Endothelial cell of umbilical vein (primary cell): ENCODE data around the gene ZNF33B. TPM values are rescaled to one million over a fixed set of nuclear protein-coding genes. Genes with fewer than 3 reads are reported as not detected.

Source experiments
- Bru-seq: library from RNA; stranded (reverse); fragments of 400-500 nt; gene quantifications from one replicate; lab custom pipeline; 2021; lab: Mats Ljungman, UMichigan
- BruChase-seq, 2 experiments: library from RNA; stranded (reverse); fragments of 400-500 nt; gene quantifications; one replicate each; lab custom pipeline; 2021; lab: Mats Ljungman, UMichigan
- BruUV-seq: library from RNA; stranded (reverse); fragments of 400-500 nt; replicated peaks from 2 replicates; lab custom pipeline; 2021; lab: Mats Ljungman, UMichigan
- CTCF ChIA-PET: fragments of 300-600, 350-600 bp; sonication (Branson Sonifier 250); formaldehyde crosslinking; loops from one replicate; lab custom pipeline; 2021; ENCODE audit warnings: antibody characterized with exemption, inconsistent platforms; lab: Charles Lee
- POLR2A ChIA-PET: fragments of 300-600, 350-600 bp; sonication (Branson Sonifier 250); formaldehyde crosslinking; loops from one replicate; lab custom pipeline; 2021; ENCODE audit warnings: antibody characterized with exemption, inconsistent platforms; lab: Charles Lee
- DNase-seq: peaks from one replicate; pipeline ENCODE4 v3.0.0-alpha.2; 2011; ENCODE audit warnings: low read depth, low spot score
- FAIRE-seq: peaks from 2 replicates; lab custom pipeline; 2011; peaks lifted over from hg19 to GRCh38; lab: Jason Lieb, UNC
- H2AFZ ChIP-seq: 2 replicates; pipeline ENCODE4 v1.6.0; 2012; ENCODE audit warnings: low read depth, low read length, control low read depth, inconsistent platforms
- H3K27ac ChIP-seq: 2 replicates; pipeline ENCODE4 v1.5.1; 2011; ENCODE audit warnings: low read depth, mild to moderate bottlenecking, control low read depth, low read length, moderate library complexity; ENCODE audit not compliant: insufficient read depth
- H3K27me3 ChIP-seq, 2 experiments: 2 replicates each; pipeline versions ENCODE4 v1.6.0 to v1.6.1; 2011; ENCODE audit warnings: low read length in 2 of 2, mixed read lengths in 1 of 2; ENCODE audit not compliant: control insufficient read depth in 2 of 2, insufficient read depth in 2 of 2
- H3K36me3 ChIP-seq, 2 experiments: 2 replicates in 1 of 2; 3 replicates in 1 of 2; pipeline ENCODE4 v1.5.1; 2011; ENCODE audit warnings: low read length in 2 of 2, mild to moderate bottlenecking in 1 of 2, moderate library complexity in 1 of 2; ENCODE audit not compliant: control insufficient read depth in 2 of 2, insufficient read depth in 2 of 2; ENCODE audit errors: extremely low read depth in 1 of 2
- H3K4me1 ChIP-seq: 3 replicates; pipeline ENCODE4 v1.5.1; 2011; ENCODE audit warnings: mild to moderate bottlenecking, low read length; ENCODE audit not compliant: control insufficient read depth, insufficient read depth; ENCODE audit errors: extremely low read depth
- H3K4me2 ChIP-seq: 2 replicates; pipeline ENCODE4 v1.6.1; 2011; ENCODE audit warnings: low read length, control low read depth, mixed read lengths; ENCODE audit not compliant: insufficient read depth
- H3K4me3 ChIP-seq, 3 experiments: fragments of 200-600 bp in 1 of 3; sonication (generic), shearing (Covaris generic) in 1 of 3; replicated peaks in 1 of 3; 2 replicates each; pipeline ENCODE4 v1.5.1; 2011 to 2016; ENCODE audit warnings: control low read depth in 3 of 3, low read length in 3 of 3, mild to moderate bottlenecking in 2 of 3, inconsistent platforms in 1 of 3, low read depth in 1 of 3, moderate library complexity in 1 of 3; ENCODE audit not compliant: insufficient read depth in 1 of 3
- H3K79me2 ChIP-seq: 2 replicates; pipeline ENCODE4 v1.6.0; 2012; ENCODE audit warnings: low read length, inconsistent platforms; ENCODE audit not compliant: control insufficient read depth, insufficient read depth
- H3K9ac ChIP-seq: replicated peaks from 2 replicates; pipeline ENCODE3; 2011; ENCODE audit warnings: low read length, control low read depth; ENCODE audit not compliant: insufficient read depth; ENCODE audit errors: extremely low read depth
- H3K9me1 ChIP-seq: replicated peaks from 3 replicates; pipeline ENCODE4 v1.6.0; 2011; ENCODE audit warnings: mild to moderate bottlenecking, low read length; ENCODE audit not compliant: control insufficient read depth, insufficient read depth; ENCODE audit errors: extremely low read depth
- H3K9me3 ChIP-seq: replicated peaks from 2 replicates; pipeline ENCODE4 v1.5.1; 2012; ENCODE audit warnings: low read length, inconsistent platforms; ENCODE audit not compliant: control insufficient read depth, insufficient read depth
- H4K20me1 ChIP-seq: replicated peaks from 2 replicates; pipeline ENCODE3; 2011; ENCODE audit warnings: mild to moderate bottlenecking, low read length; ENCODE audit not compliant: control insufficient read depth, insufficient read depth; ENCODE audit errors: extremely low read depth
- CTCF ChIP-seq, 2 donors: IDR thresholded peaks; 1 replicate in 1 of 2; 2 replicates in 1 of 2; pipeline ENCODE4 v1.5.1; 2011; ENCODE audit warnings: low read length in 2 of 2, mild to moderate bottlenecking in 2 of 2, moderate library complexity in 2 of 2, control low read depth in 1 of 2, inconsistent platforms in 1 of 2, low read depth in 1 of 2; ENCODE audit not compliant: insufficient read depth in 1 of 2; ENCODE audit errors: extremely low read depth in 1 of 2
- EZH2 ChIP-seq: IDR thresholded peaks from 2 replicates; pipeline ENCODE4 v1.6.1; 2012; ENCODE audit warnings: borderline replicate concordance, low read depth, mild to moderate bottlenecking, moderate library complexity, low read length, inconsistent platforms; ENCODE audit not compliant: severe bottlenecking
- FOS ChIP-seq: IDR thresholded peaks from 2 replicates; pipeline ENCODE4 v1.6.1; 2011; ENCODE audit warnings: mild to moderate bottlenecking, low read length, moderate library complexity, borderline replicate concordance; ENCODE audit not compliant: insufficient read depth
- GATA2 ChIP-seq: IDR thresholded peaks from 2 replicates; pipeline ENCODE4 v1.7.0; 2011; ENCODE audit warnings: low read depth, mild to moderate bottlenecking, moderate library complexity, mixed read lengths, low read length; ENCODE audit not compliant: insufficient read length, insufficient read depth
- JUN ChIP-seq: IDR thresholded peaks from 2 replicates; pipeline ENCODE4 v1.6.1; 2011; ENCODE audit warnings: borderline replicate concordance, low read depth; ENCODE audit not compliant: insufficient read length, insufficient read depth
- MAX ChIP-seq: IDR thresholded peaks from 2 replicates; pipeline ENCODE4 v1.6.1; 2011; ENCODE audit not compliant: insufficient read depth, insufficient read length
- MYC ChIP-seq: IDR thresholded peaks from one replicate; pipeline ENCODE4 v1.6.1; 2011; ENCODE audit warnings: mild to moderate bottlenecking, low read depth, low read length
- POLR2A ChIP-seq: IDR thresholded peaks from 2 replicates; pipeline ENCODE4 v1.6.1; 2012; ENCODE audit warnings: low read depth, mild to moderate bottlenecking, control low read depth, low read length
- POLR2AphosphoS5 ChIP-seq: IDR thresholded peaks from 2 replicates; pipeline ENCODE4 v1.6.1; 2012; ENCODE audit warnings: low read depth, mild to moderate bottlenecking, control low read depth, low read length, moderate library complexity; ENCODE audit not compliant: insufficient read depth
- dilution Hi-C: fragments of 300-500 bp; cut with MboI; formaldehyde crosslinking; loops from one replicate; pipeline ENCODE4 v1.15.0; 2019; ENCODE audit warnings: low sequenced_read_pairs; ENCODE audit not compliant: extremely low pct_ligation_motif_present
- intact Hi-C: fragments of 100-400 bp; cut with micrococcal nuclease; formaldehyde crosslinking; loops from one replicate; pipeline ENCODE4 v1.10.0; 2022
- long read RNA-seq: library from polyadenylated mRNA; stranded (forward); transcript quantifications from one replicate; pipeline ENCODE4 v2.0.0, GENCODE V29; 2021
- polyA minus RNA-seq, 3 experiments: library from RNA; depleted of rRNA, polyadenylated mRNA; stranded (reverse); fragments of >200 nt; gene quantifications; 1 replicate in 1 of 3; 2 replicates in 2 of 3; pipeline ENCODE4 v1.2.3, GENCODE V29; 2011
- polyA plus RNA-seq, 4 experiments: library from polyadenylated mRNA; depleted of rRNA in 3 of 4; stranded (reverse) in 3 of 4; unstranded in 1 of 4; fragments of >200 nt; gene quantifications; 2 replicates each; pipeline versions ENCODE4 v1.2.1 to v1.2.3, GENCODE V29; 2011 to 2012; ENCODE audit warnings: missing spikeins in 1 of 4
- total RNA-seq: library from RNA; stranded (reverse); gene quantifications from 2 replicates; pipeline ENCODE4 v1.2.3, GENCODE V29; 2021

The ZNF33B gene
- total RNA-seq (15.1 and 15.3 TPM in 2 replicates), polyA plus RNA-seq (3.1 and 14.0 TPM in 2 replicates), polyA minus RNA-seq (19.8 and 20.2 TPM in 2 replicates), Bru-seq, nascent RNA (percentile 82 among the genes with signal in this experiment), BruChase-seq, experiment 1, labeled RNA remaining after a 6-hour chase (percentile 67 among the genes with signal in this experiment), BruChase-seq, experiment 2, labeled RNA remaining after a 2-hour chase (percentile 76 among the genes with signal in this experiment)
- 4.9 and 5.7 TPM in 2 replicates for polyA plus RNA-seq (2011; cell fraction: cytosol; rRNA removed)
- polyA plus RNA-seq (2011; cell fraction: nucleus; rRNA removed), result 16.6 and 22.8 TPM in 2 replicates
- 6.9 and 9.7 TPM in 2 replicates for polyA plus RNA-seq (2012)
- polyA minus RNA-seq (2011; cell fraction: cytosol; rRNA and poly(A)+ RNA removed), result 9.0 TPM
- 13.2 and 48.2 TPM in 2 replicates for polyA minus RNA-seq (2011; cell fraction: nucleus; rRNA and poly(A)+ RNA removed)
- long read RNA-seq, full-length matches to known transcripts, result 2 of 27 reads
- long read RNA-seq, partial matches to known transcripts, result 0 of 27 reads
- long read RNA-seq, other reads (novel, unspliced or antisense), result 25 of 27 reads

GRCh38 chr10:42638055-42638820 is at the start of gene ZNF33B:
Gene ZNF33B (minus strand): TSS chr10:42638570. CDS start chr10:42636928, 1,642 bp downstream.
- H2AFZ ChIP-seq, result peak within 1 kb of the TSS; percentile 74
- no peaks in the 10 kb centered on the region for H4K20me1 ChIP-seq
- peaks cover 0 to 2% of the 10 kb centered on the region in 2 experiments for H3K27me3 ChIP-seq
- ChIA-PET CTCF (no interaction called here), POLR2A (no interaction called here)
- peak within 1 kb of the TSS; percentile 42 to 82 (median 56) for H3K4me3 ChIP-seq
- TF ChIP-seq FOS, result no peak
- TF ChIP-seq JUN, result no peak
- peak; percentile 3 for TF ChIP-seq MYC
- peak; percentile 29 for TF ChIP-seq MAX
- peak; percentile 79 for TF ChIP-seq POLR2A
- no peak for TF ChIP-seq EZH2
- TF ChIP-seq CTCF (IDR thresholded peaks at IDR 0.05; ENCODE audit: extremely low read depth in 1 of 2, insufficient read depth in 1 of 2, low read depth in 1 of 2, low read length in 2 of 2), result no peak
- peak; percentile 94 for TF ChIP-seq POLR2AphosphoS5
- no peak for TF ChIP-seq GATA2
- DNase-seq (peak; percentile 95), FAIRE-seq (peak; percentile 86)
- peaks cover 2% of the 10 kb centered on the region for H3K79me2 ChIP-seq
- no peaks in the 10 kb centered on the region for H3K36me3 ChIP-seq
- H3K4me1 ChIP-seq, result peaks cover 8% of the 10 kb centered on the region
- dilution Hi-C loops (no loop called here), intact Hi-C loops (loop anchor here (1.0 kb wide), 3 partner anchors 86 to 144 kb away; partner anchors contain the start of gene BMS1)
- H3K9me3 ChIP-seq, result no peaks in the 10 kb centered on the region
- peak within 1 kb of the TSS; percentile 42 for H3K27ac ChIP-seq
- H3K4me2 ChIP-seq, result peak within 1 kb of the TSS; percentile 59
- BruUV-seq, result no TSS peak
- H3K9ac ChIP-seq, result peak within 1 kb of the TSS; percentile 72
- H3K9me1 ChIP-seq, result no peaks in the 10 kb centered on the region
